Measurements from ENCODE around the gene PLXNB3.

The PLXNB3 gene

GRCh38 chrX:153762626-153763173, 1.3 kb upstream of the PLXNB3 start:
- DNase-seq, result no peak

- no peak for DNase-seq
Measured at GRCh38 chrX:153763298-153763932, 634 bp upstream of the PLXNB3 start.

GRCh38 chrX:153764786-153765137, 713 bp downstream of the PLXNB3 start:
- peak; percentile 1 for DNase-seq

- DNase-seq, result peak; percentile 1
Measured at GRCh38 chrX:153765138-153766079, 1.4 kb downstream of the PLXNB3 start.

GRCh38 chrX:153766098-153766817, 2.2 kb downstream of the PLXNB3 start:
- peak; percentile 49 for DNase-seq

- DNase-seq, result no peak
Measured at GRCh38 chrX:153766871-153767673, 3.0 kb downstream of the PLXNB3 start.

- no peak for DNase-seq
Measured at GRCh38 chrX:153767674-153768055, 3.6 kb downstream of the PLXNB3 start.

- DNase-seq, result peak; percentile 2
Measured at GRCh38 chrX:153768311-153769157, 4.5 kb downstream of the PLXNB3 start.

- DNase-seq, result peak; percentile 1
Measured at GRCh38 chrX:153769158-153769864, 5.3 kb downstream of the PLXNB3 start.

- peak; percentile 1 for DNase-seq
Measured at GRCh38 chrX:153769865-153770600, 6.0 kb downstream of the PLXNB3 start.

- no peak for DNase-seq
Measured at GRCh38 chrX:153770601-153771414, 6.8 kb downstream of the PLXNB3 start.

- DNase-seq, result no peak
Measured at GRCh38 chrX:153771415-153772315, 7.6 kb downstream of the PLXNB3 start.

GRCh38 chrX:153772316-153773217, 8.5 kb downstream of the PLXNB3 start:
- DNase-seq, result peak; percentile 1

GRCh38 chrX:153773218-153773611, 9.2 kb downstream of the PLXNB3 start:
- no peak for DNase-seq

- DNase-seq, result no peak
Measured at GRCh38 chrX:153773741-153774575, 9.9 kb downstream of the PLXNB3 start.
